Right cardiac atrium (tissue), 5 donors: Measurements from ENCODE around the gene GDPD5. TPM values are rescaled to one million over a fixed set of nuclear protein-coding genes. Genes with fewer than 3 reads are reported as not detected.

Experiments used
- ATAC-seq, 2 donors: fragments of 200-7000 bp; cut with Tn5 transposase; one replicate each; pipeline versions ENCODE4 v1.8.0 to v1.9.1; 2020; ENCODE audit warnings: moderate library complexity in 2 of 2, mild to moderate bottlenecking in 1 of 2
- DNase-seq, 3 donors: peaks; one replicate each; pipeline ENCODE4 v3.0.0-alpha.2; 2020
- H3K27ac ChIP-seq: one replicate; pipeline ENCODE4 v1.5.1; 2013; ENCODE audit warnings: mild to moderate bottlenecking, low read length, control low read depth, moderate library complexity
- H3K27me3 ChIP-seq: one replicate; pipeline ENCODE4 v1.6.1; 2013; ENCODE audit not compliant: control insufficient read depth, insufficient read depth
- H3K4me1 ChIP-seq: one replicate; pipeline ENCODE4 v1.6.1; 2013; ENCODE audit warnings: low read length; ENCODE audit not compliant: control insufficient read depth, insufficient read depth
- H3K4me3 ChIP-seq: one replicate; pipeline ENCODE4 v1.5.1; 2013; ENCODE audit warnings: low read length, control low read depth
- H3K9me3 ChIP-seq: one replicate; pipeline ENCODE4 v1.6.1; 2013; ENCODE audit warnings: low read length; ENCODE audit not compliant: control insufficient read depth
- WGBS: extraction: QIAGEN DNeasy Blood & Tissue Kit; methylation state at CpG from one replicate; pipeline ENCODE4 v1.1.7; 2013; 5-methylcytosine and 5-hydroxymethylcytosine counted together
- intact Hi-C, 4 donors: fragments of 100-400 bp; cut with DNase I; formaldehyde crosslinking; loops; one replicate each; pipeline versions ENCODE4 v1.11.0 to v1.14.0; 2022 to 2023
- polyA plus RNA-seq: library from polyadenylated mRNA; stranded (reverse); fragments of 200-250 nt; gene quantifications from one replicate; pipeline ENCODE4 v1.2.3, GENCODE V29; 2013
- total RNA-seq, 4 donors: library from RNA; stranded (reverse); fragmentation: NEBNext Ultra II Directional; extraction: Animal tissue kit (Norgen Biotek cat#: 25700); gene quantifications; one replicate each; pipeline ENCODE4 v1.2.1, GENCODE V29; 2021
- donor health status: healthy with polysubstance abuse.
- donor health status: DM: no; HTN: yes; CAD: no.
- donor health status: DM: no; HTN: no; CAD: no.
- donor health status: DM: no; HTN: yes; CAD: no; lungs with severe emphysema.
- donor health status: DM: yes; HTN: yes; CAD: no.

Gene GDPD5
- total and polyA plus RNA-seq, 5 donors: 5.3 to 8.5 (median 7.8) TPM

DNA sequence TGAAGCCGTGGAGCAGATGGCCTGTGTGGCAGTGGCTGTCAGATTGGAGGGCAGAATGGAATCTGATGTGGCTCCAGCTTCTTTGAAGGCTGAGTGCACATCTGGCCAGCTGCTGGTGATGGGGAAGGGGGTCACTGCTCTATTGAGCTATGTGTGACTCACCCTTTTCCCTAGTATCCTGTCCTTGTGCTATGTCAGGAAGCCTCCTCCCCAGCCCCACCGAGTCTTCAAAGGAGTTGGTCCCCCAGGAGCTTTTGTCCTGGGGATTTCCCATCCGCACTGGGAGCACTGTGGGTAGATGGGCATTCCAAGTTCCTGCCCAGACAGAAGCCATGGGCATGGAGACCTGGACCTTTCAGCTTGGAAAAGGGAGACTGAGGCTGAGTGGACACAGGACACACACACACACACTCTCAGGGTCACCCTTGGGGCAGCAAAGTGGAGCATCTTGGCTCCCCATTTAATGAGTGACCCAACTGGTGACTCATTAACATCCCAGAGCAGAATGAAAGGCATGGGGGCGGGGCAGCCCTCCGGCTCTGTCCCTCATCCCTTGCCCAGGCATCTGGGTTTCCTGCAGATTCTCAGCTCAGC lies 39.6 kb upstream of the GDPD5 start:
- no peaks in the 10 kb centered on the region for H3K27me3 ChIP-seq
- H3K4me3 ChIP-seq: peak overlapping the region; percentile 88
- DNase-seq: peak; percentile 77 to 82 (median 79)
- intact Hi-C loops: no loop called here
- H3K27ac ChIP-seq: peak overlapping the region; percentile 100
- 22% methylated on average over 5 of the region's 5 CpGs for WGBS
- no peaks in the 10 kb centered on the region for H3K9me3 ChIP-seq
- peaks cover 20% of the 10 kb centered on the region for H3K4me1 ChIP-seq
- ATAC-seq: peak in 1 of 2 donors; percentile 43

DNA sequence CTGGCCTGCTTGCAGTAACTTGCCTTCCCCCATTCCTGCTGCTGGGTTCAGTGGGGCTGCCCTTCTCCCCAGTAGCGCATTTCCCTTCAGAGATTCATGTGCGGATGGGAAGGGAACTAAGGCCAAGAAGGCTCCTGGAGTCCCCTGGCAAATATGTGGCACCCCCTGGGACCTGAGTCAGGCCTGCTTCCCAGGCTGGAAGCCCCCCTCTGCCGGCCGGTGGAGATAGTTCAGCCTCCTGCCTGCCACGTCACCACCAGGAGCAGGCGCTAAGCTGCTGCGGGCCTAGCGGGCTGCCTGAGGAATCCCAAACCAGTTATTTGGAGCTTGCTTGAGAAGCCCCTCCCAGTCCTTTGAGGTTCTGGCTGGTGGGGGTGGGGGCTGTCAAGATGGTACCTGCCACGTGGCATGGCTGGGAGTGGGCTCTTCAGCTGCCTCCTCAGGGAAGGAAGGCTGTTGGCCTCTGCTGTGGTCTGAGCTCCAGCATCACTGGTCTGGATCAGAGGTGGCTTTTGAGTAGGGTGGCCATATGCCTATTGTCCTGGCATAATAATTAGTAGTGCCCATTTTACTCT lies 38.3 kb upstream of the GDPD5 start:
- peaks cover 24% of the 10 kb centered on the region for H3K4me1 ChIP-seq
- ATAC-seq: peak; percentile 5 to 31
- no peaks in the 10 kb centered on the region for H3K9me3 ChIP-seq
- H3K27ac ChIP-seq: peak overlapping the region; percentile 100
- peak; percentile 81 to 89 (median 85) for DNase-seq
- H3K4me3 ChIP-seq: peak overlapping the region; percentile 88
- no peaks in the 10 kb centered on the region for H3K27me3 ChIP-seq
- intact Hi-C loops: no loop called here
- 20% methylated on average over 9 of the region's 9 CpGs for WGBS

DNA sequence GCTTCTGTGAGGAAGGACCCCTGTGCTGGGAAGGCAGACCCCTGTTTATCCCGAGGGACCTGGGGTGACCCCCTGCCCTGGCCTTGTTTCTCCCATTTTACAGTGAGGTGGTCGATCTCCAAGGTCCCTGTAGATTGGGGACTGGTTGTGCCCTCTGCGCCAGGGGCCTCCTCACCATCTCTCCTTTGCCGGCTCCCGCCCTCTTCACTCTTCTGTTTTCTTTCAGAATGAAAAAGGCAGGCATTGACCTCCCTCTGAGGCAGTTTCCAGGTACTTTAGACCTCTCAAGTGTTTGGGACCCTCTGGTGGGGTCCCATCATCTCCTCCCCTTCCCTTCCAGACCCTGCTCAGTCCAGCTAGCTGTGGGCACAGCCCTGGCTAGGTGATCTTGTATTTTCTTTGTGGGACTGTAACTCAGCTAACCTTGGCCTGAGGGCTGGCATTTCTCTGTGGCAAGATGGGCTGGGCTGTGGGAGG lies 37.8 kb upstream of the GDPD5 start:
- DNase-seq (no peak), ATAC-seq (no peak)
- H3K27me3 ChIP-seq: no peaks in the 10 kb centered on the region
- intact Hi-C loops: no loop called here
- 13% methylated on average over 5 of the region's 5 CpGs for WGBS
- peak overlapping the region; percentile 88 for H3K4me3 ChIP-seq
- no peaks in the 10 kb centered on the region for H3K9me3 ChIP-seq
- peaks cover 28% of the 10 kb centered on the region for H3K4me1 ChIP-seq
- H3K27ac ChIP-seq: peak overlapping the region; percentile 100

DNA sequence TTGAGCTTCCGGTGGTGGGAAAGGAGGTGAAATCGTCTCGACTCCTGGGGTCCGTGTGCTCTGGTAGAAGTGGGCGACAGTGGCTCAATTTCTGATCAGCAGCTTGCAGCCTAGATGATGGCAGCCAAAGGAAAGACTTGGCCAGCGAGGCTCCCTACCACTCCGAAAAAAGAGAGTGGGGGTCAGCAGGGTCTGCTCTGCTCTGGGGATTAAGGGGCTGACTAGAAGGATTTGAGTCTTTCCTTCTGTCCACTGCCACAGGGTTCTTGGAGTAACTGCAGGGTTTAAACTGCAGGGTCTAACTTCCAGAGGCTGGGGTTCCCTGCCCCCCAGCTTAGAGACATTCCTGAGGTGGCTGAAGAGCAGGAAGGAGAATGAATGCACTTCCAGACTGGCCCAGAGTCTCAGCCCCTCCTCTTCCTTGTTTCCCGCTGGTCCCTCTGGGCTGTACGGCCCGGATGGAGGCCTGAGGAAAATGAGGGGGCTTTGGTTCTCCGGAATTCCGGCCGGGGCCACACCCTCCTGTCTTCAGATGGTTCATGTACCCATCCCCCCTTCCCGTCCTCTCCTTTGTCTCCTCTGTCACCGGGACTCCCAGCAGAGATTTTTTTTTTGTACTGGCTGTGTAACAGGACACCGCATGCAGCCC lies 37.2 kb upstream of the GDPD5 start:
- WGBS: 3% methylated on average over 16 of the region's 16 CpGs
- peak overlapping the region; percentile 88 for H3K4me3 ChIP-seq
- peaks cover 31% of the 10 kb centered on the region for H3K4me1 ChIP-seq
- DNase-seq (peak; percentile 72 to 84 (median 82)), ATAC-seq (peak; percentile 0 to 47)
- intact Hi-C loops: no loop called here
- H3K27ac ChIP-seq: peak overlapping the region; percentile 100
- H3K27me3 ChIP-seq: no peaks in the 10 kb centered on the region
- H3K9me3 ChIP-seq: no peaks in the 10 kb centered on the region

DNA sequence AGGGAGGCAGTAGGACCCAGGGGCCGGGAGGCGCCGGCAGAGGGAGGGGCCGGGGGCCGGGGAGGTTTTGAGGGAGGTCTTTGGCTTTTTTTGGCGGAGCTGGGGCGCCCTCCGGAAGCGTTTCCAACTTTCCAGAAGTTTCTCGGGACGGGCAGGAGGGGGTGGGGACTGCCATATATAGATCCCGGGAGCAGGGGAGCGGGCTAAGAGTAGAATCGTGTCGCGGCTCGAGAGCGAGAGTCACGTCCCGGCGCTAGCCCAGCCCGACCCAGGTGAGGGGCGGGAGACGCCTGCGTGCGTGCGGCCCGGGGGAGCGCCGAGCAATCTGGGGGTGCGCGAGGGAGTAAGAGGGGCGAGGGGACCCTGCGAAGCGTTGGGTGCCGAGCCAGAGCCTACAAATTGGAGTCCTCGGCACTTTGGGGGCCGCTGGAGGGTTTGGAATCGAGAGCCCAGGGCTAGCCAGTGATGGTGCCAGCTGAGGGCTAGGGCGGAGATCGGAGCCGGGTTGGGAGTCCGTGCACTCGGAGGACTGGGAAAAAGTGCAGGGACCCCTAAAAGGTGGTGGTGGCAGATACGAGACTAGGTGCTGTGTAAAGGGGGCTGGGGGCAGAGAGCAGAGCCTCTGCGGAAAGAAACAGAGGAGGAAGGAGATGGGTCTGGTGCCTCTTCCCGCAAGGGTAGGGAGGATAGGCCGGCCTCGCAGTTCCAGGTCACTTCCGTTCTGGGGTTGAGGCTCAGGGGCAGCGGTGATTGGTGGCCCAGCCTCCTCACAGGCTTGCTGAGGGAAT lies 36.5 kb upstream of the GDPD5 start, which contains the start of gene SERPINH1:
TSS of gene SERPINH1 (plus strand) at position 206 of the 788 bp plus-strand sequence. CDS start 4,097 bp downstream, outside the sequence.
- peak; percentile 79 to 84 for ATAC-seq
- Histone ChIP-seq H3K9me3 (no peaks in the 10 kb centered on the region), H3K27me3 (no peaks in the 10 kb centered on the region), H3K4me3 (peak within 1 kb of the TSS; percentile 88), H3K4me1 (peaks cover 31% of the 10 kb centered on the region), H3K27ac (peak within 1 kb of the TSS; percentile 100)
- DNase-seq: peak; percentile 92 to 96 (median 94)
- intact Hi-C loops: no loop called here
- WGBS: under 1% methylated on average over 51 of the region's 51 CpGs

DNA sequence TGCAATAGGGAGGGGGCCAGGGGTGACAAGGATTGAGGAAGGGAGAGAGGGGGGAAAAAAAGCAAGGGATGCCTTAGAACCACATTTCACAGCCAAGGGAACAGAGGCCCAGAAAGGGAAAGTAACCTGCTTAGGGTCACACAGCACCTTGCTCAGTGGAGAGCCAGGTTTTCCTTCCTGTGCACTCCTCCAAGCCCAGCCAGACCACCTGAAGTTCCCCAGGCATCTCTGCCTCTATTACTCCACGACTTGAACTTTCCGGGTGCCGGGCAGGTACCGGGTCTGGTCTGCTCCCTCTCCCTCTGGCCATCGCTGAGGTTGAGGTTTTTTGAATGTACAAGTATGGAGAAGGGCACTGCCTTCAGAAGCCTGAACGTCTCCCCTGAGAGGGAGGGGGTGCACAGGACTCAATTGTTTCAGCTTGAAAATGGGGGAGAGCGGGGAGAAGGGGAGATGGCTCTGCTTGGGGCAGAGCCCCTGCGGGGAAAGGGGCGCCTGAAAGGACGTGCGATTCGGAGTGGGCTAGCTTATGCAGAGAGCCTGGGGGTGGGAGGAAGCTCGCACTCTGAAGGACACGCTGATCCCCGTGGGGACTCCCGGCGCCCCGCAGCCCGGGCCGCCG lies 35.8 kb upstream of the GDPD5 start:
- Histone ChIP-seq H3K9me3 (no peaks in the 10 kb centered on the region), H3K4me1 (peaks cover 31% of the 10 kb centered on the region), H3K27me3 (no peaks in the 10 kb centered on the region), H3K27ac (peak overlapping the region; percentile 100), H3K4me3 (peak overlapping the region; percentile 88)
- ATAC-seq (no peak), DNase-seq (no peak)
- intact Hi-C loops: no loop called here
- WGBS: 15% methylated on average over 21 of the region's 21 CpGs

DNA sequence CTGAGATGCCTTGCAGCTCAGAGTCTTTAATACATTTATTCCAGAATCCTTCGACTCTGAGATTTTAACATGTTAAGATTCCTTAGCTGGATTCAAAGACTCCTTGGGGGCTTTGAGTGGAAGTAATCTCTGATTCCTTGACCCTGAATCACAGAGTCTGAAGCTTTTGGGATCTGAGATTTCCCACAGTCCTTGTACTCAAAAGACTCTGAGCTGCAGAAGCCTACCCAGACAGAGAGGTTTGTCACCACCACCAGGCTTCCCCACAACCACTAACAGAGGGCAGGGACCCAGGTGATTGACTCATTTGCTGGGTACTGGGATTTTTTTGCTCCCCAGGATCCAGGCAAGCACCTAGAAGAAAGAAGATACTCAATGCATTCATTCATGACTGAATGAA lies 34.9 kb upstream of the GDPD5 start:
- H3K4me1 ChIP-seq: peaks cover 25% of the 10 kb centered on the region
- intact Hi-C loops: no loop called here
- no peak for ATAC-seq
- H3K27me3 ChIP-seq: no peaks in the 10 kb centered on the region
- 55% methylated on average over 1 of the region's 1 CpG for WGBS
- no peaks in the 10 kb centered on the region for H3K9me3 ChIP-seq
- no peak for DNase-seq
- no peak overlapping the region for H3K4me3 ChIP-seq
- peak overlapping the region; percentile 100 for H3K27ac ChIP-seq

DNA sequence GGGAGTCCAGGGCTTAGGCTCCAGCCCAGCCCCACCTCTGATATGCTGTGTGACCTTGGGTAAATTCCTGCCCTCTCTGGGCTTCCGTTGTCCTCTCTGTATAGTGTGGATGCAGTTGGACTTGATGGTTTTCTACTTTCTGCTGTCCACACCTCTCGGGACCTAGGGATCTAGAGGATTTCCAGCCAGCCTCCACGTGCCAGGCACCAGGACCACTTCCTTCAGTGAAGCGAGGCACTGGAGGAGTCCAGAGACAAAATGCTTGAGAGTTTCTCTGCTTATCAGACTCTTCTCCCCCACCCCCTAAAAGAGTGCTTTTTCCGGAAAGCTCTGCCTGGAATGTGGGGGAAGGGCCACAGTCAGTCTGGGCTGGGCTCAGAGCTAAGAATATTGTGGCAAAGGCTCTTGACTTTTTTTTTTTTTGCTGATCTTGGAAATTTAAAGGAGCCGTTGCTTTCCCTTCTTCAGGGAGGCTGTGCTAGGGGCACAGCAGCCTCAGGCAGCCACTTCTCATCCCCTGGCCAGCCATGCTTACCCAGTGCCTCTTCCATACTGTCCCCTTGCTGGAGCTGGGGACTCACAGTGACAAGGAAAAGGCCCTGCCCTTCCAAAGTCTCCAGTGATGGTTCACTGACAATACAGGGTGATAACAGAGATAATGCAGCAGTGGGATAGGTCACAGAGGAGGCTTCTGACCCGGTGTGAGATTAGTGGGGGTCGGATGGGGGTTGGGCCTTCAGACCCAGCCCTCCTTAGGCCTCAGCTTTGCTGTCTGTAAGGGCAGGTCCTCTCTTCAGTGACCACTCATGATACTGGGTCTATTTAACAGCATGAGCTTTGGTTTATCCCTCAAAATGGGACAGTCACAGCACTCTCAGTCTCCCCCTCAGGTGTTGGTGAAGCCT lies 33.5 kb upstream of the GDPD5 start:
- DNase-seq: peak; percentile 74 to 86 (median 80)
- Histone ChIP-seq H3K4me1 (peaks cover 18% of the 10 kb centered on the region), H3K9me3 (no peaks in the 10 kb centered on the region), H3K27ac (peak overlapping the region; percentile 79), H3K4me3 (no peak overlapping the region), H3K27me3 (no peaks in the 10 kb centered on the region)
- intact Hi-C loops: no loop called here
- 11% methylated on average over 8 of the region's 8 CpGs for WGBS
- peak; percentile 22 to 28 for ATAC-seq

DNA sequence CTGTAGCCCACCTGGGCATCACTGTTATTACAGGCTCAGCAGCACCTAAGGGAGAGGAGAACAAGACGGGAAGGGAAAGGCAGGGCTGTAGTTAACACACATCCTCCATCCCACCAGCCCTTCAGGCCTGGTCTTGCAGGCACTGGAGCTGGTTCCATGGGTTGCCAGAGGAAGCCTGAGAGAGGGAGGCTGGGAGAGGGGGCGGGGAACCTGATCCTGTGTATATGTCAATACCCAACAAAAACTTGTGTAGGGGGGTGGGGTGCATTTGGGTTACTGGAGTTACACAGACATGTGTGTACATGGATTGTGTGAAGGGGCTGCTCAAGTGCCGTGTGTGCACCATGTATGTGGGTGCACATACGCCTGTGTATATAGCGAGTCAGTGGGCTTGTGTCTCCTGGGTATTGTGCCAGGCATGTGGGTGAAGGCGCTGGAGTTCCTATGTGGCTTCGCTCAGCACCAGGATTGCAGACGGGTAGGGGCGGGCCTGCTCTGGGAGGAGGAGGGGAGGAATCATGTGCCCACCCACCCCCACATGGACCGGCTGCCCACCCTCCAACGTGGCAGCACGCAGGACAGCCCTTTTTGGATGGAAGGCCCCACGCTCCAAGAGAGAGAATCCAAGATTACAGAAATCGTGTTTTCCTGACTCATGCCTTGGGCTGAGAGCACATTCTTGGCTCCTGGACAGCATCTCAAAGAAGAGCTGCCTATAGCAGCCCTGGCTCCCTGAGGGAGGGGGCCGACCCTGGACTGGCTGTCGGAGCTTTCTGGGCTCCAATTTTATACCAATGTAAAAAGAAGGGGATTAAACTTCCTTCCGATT lies 32.1 kb upstream of the GDPD5 start:
- Histone ChIP-seq H3K4me1 (peaks cover 18% of the 10 kb centered on the region), H3K9me3 (no peaks in the 10 kb centered on the region), H3K4me3 (no peak overlapping the region), H3K27ac (peak overlapping the region; percentile 79), H3K27me3 (no peaks in the 10 kb centered on the region)
- WGBS: 25% methylated on average over 17 of the region's 17 CpGs
- ATAC-seq: peak; percentile 29 to 39
- DNase-seq: peak; percentile 77 to 87 (median 86)
- intact Hi-C loops: no loop called here
